ENCODE results near the gene TCAIM.

The TCAIM gene

DNA sequence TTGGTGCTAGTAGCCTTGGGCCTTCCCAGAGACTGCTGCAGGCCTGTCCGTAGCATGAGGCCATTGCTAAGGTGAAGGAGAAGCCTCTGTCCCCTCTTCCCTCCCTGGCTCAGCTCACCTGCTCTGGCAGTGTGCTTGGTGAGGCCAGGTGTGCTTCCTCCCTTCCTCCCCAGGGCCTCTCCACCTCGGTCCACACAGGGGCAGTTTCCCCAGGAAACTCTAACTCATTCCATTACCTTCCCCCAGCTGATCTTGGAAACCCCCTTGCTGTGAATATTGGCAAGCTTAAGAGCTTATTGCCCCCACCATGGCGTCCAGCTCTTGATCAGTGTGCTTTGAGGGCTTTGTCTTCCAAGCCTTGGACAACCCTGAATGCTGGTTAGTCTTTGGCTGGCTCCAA is 86.2 kb downstream of the TCAIM start:
- Mint-ChIP-seq H3K36me3 (ENCODE audit: low read depth) (no peaks in the 10 kb centered on the region), H3K4me3 (no peak overlapping the region), H3K27ac (no peak overlapping the region), H3K9me3 (no peaks in the 10 kb centered on the region), H3K4me1 (peaks cover 6% of the 10 kb centered on the region), H3K27me3 (ENCODE audit: low read depth, poor library complexity) (peaks cover 3% of the 10 kb centered on the region)
- no peak for DNase-seq
- TF ChIP-seq, protein P1, sequence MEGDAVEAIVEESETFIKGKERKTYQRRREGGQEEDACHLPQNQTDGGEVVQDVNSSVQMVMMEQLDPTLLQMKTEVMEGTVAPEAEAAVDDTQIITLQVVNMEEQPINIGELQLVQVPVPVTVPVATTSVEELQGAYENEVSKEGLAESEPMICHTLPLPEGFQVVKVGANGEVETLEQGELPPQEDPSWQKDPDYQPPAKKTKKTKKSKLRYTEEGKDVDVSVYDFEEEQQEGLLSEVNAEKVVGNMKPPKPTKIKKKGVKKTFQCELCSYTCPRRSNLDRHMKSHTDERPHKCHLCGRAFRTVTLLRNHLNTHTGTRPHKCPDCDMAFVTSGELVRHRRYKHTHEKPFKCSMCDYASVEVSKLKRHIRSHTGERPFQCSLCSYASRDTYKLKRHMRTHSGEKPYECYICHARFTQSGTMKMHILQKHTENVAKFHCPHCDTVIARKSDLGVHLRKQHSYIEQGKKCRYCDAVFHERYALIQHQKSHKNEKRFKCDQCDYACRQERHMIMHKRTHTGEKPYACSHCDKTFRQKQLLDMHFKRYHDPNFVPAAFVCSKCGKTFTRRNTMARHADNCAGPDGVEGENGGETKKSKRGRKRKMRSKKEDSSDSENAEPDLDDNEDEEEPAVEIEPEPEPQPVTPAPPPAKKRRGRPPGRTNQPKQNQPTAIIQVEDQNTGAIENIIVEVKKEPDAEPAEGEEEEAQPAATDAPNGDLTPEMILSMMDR (IDR thresholded peaks at IDR 0.05) = no peak

DNA sequence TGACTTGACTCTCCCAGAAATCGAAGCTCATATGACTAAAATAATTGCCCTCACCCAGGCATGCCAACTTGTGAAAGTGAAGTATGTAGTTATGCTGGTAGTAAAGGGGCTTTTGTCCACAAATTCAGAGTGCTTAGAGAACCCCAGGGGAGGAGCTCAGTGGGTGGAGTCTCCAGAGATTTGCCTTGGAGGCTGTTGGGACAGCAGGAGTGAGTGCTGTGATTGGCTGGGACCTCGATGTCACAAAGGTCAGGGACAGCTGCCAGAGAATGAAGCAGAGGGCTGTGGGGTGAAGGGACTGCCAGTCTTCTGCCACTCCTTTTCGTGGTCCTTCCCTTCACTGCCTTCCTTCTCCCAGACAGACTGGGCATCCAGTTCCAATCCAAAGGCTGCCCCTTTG is 89.1 kb downstream of the TCAIM start:
- DNase-seq = no peak
- Mint-ChIP-seq H3K4me3 (no peak overlapping the region), H3K27me3 (ENCODE audit: low read depth, poor library complexity) (peaks cover 3% of the 10 kb centered on the region), H3K36me3 (ENCODE audit: low read depth) (no peaks in the 10 kb centered on the region), H3K27ac (no peak overlapping the region), H3K9me3 (no peaks in the 10 kb centered on the region), H3K4me1 (peaks cover 11% of the 10 kb centered on the region)
- TF ChIP-seq, protein P1 (IDR thresholded peaks at IDR 0.05) = no peak

DNA sequence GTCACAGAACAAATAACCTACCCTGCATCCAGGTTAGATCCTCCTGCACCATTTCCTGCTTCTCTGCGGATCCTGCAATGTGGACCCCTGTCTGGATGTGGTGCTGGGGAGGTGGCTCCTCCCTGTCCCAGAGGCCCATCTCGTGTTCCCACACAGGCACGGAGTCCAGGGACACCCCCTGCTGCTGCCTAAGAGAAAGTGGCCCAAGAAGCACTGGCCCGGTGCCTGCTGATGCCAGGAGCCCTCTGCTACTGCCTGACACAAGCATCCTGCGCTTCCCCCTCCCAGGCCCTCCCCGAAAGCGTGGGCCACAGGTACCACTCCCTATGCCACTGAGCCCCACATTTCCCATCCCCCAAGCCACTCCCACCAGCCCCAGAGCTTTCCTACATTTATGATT is 90.3 kb downstream of the TCAIM start:
- Mint-ChIP-seq H3K4me1 (peaks cover 11% of the 10 kb centered on the region), H3K4me3 (no peak overlapping the region), H3K27me3 (ENCODE audit: low read depth, poor library complexity) (peaks cover 3% of the 10 kb centered on the region), H3K36me3 (ENCODE audit: low read depth) (no peaks in the 10 kb centered on the region), H3K9me3 (no peaks in the 10 kb centered on the region), H3K27ac (no peak overlapping the region)
- TF ChIP-seq, protein P1 (IDR thresholded peaks at IDR 0.05) = no peak
- no peak for DNase-seq

DNA sequence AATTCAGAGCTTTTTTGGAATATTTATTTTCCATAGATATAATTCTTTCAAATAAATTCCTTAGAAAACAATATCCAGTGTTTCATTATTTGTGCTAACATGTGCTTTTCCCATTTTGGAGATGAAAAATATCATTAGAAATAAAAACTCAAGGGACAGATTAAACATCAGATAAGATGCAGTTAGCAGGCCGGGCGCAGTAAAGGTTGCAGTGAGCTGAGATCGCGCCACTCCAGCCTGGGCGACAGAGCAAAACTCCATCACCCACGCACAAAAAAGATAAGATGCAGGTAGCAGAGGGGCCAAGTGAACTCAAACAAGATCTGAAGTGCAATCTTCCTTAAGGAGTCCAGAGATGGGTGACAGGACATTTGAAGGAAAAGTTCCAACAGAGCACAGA is 90.9 kb downstream of the TCAIM start:
- H3K4me3 Mint-ChIP-seq = no peak overlapping the region
- no peaks in the 10 kb centered on the region for H3K36me3 Mint-ChIP-seq (ENCODE audit: low read depth)
- DNase-seq = no peak

DNA sequence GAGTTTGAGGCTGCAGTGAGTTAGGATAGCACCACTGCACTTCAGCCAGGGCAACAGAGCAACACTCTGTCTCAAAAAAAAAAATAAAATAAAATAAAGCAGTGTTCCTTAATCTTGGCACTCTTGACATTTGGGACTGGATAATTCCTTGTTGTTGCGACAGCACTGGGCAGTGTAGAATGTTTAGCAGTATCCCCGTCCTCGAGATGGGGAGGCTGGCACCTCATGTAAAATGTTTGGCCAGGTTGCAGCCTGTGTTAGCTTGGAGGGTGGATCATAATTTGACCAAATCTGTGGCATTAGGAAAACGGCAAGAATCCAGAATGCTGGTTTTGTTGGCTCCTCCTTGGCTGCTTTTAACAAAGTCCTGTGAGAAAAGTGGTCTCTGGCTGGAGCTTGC is 91.9 kb downstream of the TCAIM start:
- Mint-ChIP-seq H3K27ac (no peak overlapping the region), H3K36me3 (ENCODE audit: low read depth) (no peaks in the 10 kb centered on the region), H3K9me3 (no peaks in the 10 kb centered on the region), H3K4me3 (no peak overlapping the region), H3K4me1 (peaks cover 11% of the 10 kb centered on the region), H3K27me3 (ENCODE audit: low read depth, poor library complexity) (peaks cover 3% of the 10 kb centered on the region)
- TF ChIP-seq, protein P1 (IDR thresholded peaks at IDR 0.05) = no peak
- DNase-seq = no peak

More for the DNA sequence above, 90.9 kb downstream of the TCAIM start:
- Mint-ChIP-seq H3K27me3 (ENCODE audit: low read depth, poor library complexity) (peaks cover 3% of the 10 kb centered on the region), H3K27ac (no peak overlapping the region), H3K4me1 (peaks cover 11% of the 10 kb centered on the region), H3K9me3 (no peaks in the 10 kb centered on the region)
- TF ChIP-seq, protein P1 (IDR thresholded peaks at IDR 0.05) = no peak

DNA sequence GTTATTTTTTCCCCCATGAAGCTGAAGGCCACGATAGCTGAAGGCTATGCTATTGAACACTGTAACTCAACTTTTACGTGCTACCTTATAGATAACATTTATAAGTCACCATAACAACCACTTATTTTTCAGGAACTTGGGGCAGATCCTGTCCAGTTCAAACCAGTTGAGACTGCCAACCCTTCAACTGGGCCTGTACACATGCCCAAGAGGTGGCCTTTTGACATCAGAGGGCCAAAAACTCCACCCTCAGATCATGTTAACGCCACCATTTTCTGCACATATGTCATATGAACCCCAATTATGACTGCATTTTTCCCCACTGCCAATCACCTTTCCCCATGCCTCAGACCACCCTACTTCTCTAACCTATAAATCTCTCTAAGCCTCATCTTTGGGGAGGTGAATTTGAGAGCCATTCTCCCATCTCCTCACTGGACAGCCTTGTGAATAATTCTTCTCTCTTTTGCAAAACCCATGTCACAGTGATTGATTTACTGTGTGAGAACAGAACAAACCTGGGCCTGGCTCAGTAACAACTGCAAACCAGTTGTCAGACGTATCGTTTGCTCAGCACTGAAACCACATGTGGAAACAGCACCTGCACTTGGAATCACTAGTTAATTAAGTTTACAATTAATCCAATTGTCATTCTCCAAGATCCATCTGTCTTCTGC is 96.4 kb downstream of the TCAIM start:
- H3K9me3 Mint-ChIP-seq = peaks cover 4% of the 10 kb centered on the region
- peaks cover 4% of the 10 kb centered on the region for H3K4me1 Mint-ChIP-seq
- no peak overlapping the region for H3K27ac Mint-ChIP-seq
- peaks cover 29% of the 10 kb centered on the region for H3K36me3 Mint-ChIP-seq (ENCODE audit: low read depth)
- TF ChIP-seq, protein P1 (IDR thresholded peaks at IDR 0.05) = no peak
- no peaks in the 10 kb centered on the region for H3K27me3 Mint-ChIP-seq (ENCODE audit: low read depth, poor library complexity)
- DNase-seq = no peak
- H3K4me3 Mint-ChIP-seq = no peak overlapping the region
